ES-I3 (cell line): ENCODE results near the gene VWA1.
"Not testable (repeated sequence)": the region's sequence is repeated elsewhere in the genome, so short reads cannot be mapped to it uniquely, and the experiment has no call there.

Experiments used
- H3K36me3 ChIP-seq: 2 replicates; pipeline ENCODE4 v1.6.1; 2013; ENCODE audit warnings: mild to moderate bottlenecking, low read length, control low read depth, moderate library complexity; ENCODE audit not compliant: insufficient read depth
- H3K4me1 ChIP-seq: 2 replicates; pipeline ENCODE4 v1.6.1; 2013; ENCODE audit warnings: mild to moderate bottlenecking, control low read depth, low read length; ENCODE audit not compliant: insufficient read depth
- H3K9ac ChIP-seq: 2 replicates; pipeline ENCODE4 v1.6.1; 2013; ENCODE audit warnings: low read depth, mild to moderate bottlenecking, low read length, moderate library complexity
- H3K9me3 ChIP-seq: 2 replicates; pipeline ENCODE4 v1.6.1; 2013; ENCODE audit warnings: mild to moderate bottlenecking, low read length, moderate library complexity; ENCODE audit not compliant: control insufficient read depth, insufficient read depth

Gene VWA1

DNA sequence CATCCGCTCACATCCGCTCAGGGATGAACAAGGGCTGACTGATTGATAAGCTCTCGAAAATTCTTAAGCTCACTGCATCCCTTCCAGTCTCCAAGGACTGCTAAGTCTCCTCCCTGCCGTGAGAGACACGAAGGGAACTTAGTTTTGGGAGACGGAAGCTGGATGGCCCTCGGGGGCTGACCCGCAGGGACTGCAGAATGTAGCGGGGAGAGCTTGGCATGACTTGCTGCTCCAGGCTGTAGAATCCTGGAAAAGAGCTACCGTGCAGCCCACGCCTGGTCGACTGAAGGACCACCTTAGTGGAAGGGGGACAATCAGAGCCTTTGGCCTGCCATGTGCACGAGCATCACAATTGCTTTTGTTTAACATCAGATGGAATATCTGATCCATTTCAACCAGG is 19.7 kb upstream of the VWA1 start:
- H3K4me1 ChIP-seq = peaks cover under 1% of the 10 kb centered on the region; the same call in 1 of the 2 replicates
- H3K9ac ChIP-seq = no peak overlapping the region
- H3K36me3 ChIP-seq = no peaks in the 10 kb centered on the region
- peaks cover 8% of the 10 kb centered on the region for H3K9me3 ChIP-seq

DNA sequence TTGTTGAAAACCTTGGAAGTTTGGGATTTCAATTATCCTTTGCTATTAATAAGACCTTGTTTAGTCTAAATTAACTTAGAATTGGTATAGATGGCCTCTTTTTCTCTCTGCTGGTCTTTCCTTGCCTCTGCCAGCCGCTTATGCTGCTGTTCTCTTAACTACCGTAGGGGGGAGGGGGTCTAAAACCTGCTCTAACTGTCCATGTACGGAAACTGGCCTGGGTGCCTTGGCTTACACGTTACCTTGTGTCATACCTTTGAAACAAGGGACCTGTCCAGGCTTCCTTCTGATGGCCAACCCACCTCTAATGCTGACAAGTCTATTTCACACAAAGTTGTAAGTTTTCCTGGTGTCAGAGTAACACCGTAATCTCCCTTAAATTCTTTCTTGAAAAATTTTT is 18.1 kb upstream of the VWA1 start:
- H3K4me1 ChIP-seq, H3K9ac ChIP-seq, H3K36me3 ChIP-seq, H3K9me3 ChIP-seq: not testable (repeated sequence)

DNA sequence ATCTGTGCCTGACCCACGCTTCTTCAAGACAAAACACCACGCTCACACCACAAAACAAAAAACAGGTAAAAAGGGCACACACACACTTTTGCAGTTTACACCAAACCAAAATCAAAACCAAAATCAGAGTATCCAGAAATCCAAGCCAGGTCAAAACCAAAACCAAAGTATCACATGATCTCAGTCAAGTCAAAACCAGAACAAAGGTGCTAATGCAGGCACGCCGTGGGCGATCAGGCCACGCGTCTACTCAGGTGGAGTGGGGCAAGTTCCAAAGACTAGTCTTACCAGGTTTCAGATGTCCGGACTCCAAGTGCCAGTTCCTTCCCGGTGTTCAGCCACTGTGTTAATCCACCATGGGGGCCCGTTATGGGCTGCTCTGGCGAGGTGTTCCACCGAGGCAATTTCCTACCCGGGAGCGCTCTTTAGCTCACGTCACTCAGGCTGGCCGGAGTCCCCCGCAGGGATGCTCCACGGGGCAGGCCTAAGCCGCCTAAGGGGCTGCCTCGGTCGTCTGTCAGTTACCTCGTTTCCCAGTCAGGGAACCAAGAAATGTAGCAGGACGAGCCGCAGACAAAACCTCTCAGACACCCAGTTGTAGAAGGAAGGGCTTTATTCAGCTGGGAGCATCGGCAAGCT is 17.5 kb upstream of the VWA1 start:
- not testable (repeated sequence) for H3K36me3 ChIP-seq, H3K4me1 ChIP-seq, H3K9me3 ChIP-seq, H3K9ac ChIP-seq

DNA sequence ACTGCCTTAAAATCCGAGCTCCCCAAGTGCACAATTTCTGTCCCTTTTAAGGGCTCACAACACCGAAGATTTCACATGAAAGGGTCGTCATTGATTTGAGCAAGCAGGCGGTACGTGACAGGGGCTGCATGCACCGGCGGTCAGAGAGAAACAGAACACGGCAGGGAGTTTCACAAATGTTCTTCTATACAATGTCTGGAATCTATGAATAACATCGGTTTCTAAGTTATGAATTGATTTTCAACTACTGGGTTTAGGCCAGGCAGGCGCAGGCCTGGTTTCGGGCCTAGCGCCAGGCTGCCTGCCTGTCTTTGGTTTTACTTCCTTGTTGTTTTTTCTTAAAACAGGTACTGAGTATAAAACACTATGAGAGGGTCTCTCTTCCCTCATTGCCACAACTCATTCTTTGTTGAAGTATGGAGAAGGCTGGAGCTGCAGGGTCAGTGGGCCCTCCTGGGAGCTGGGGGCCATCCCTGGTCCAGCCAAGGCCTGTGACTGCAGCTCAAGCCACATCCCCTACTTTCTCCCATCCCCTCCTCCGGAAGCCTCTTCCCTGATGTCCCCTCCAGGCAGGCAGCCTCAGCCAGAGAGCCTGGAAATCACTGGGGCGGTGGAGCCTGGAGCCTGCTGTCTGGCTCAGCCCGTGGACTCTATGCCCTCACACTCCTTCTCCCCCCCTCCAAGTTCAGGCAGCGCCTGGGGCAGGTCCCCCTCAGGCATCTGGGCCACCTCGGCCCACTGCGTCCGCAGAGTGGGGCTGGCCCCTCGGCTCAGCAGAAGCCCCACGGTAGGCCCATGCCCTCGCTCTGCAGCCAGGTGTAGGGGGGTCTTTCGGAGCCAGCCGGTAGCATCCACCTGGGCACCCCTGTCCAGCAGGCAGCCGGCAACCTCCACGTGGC is 16.8 kb upstream of the VWA1 start:
- no peaks in the 10 kb centered on the region for H3K9me3 ChIP-seq
- H3K4me1 ChIP-seq = peaks cover 4% of the 10 kb centered on the region; the same call in 1 of the 2 replicates
- H3K9ac ChIP-seq = no peak overlapping the region
- no peaks in the 10 kb centered on the region for H3K36me3 ChIP-seq

DNA sequence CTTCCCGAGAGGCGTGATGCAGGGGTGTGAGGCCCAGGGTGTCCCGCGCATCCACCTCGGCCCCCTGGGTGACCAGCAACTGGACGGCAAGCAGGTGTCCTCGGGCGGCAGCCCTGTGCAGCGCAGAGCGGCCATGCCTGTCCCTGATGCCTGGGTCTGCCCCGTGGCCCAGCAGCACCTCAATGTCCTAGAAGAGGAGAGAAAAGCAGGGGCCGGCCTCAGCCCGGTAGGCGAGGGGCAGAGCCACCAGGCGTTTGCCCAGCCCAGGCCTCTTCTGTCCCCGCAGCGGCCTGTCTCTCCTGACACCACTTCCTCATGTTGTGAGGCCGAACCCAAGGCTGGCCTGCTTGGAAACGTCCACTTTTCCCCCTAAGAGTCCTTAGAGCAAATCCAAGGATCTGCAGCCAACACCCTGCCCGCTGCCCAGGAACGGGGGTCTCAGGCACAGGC is 16.1 kb upstream of the VWA1 start:
- H3K9me3 ChIP-seq = no peaks in the 10 kb centered on the region

DNA sequence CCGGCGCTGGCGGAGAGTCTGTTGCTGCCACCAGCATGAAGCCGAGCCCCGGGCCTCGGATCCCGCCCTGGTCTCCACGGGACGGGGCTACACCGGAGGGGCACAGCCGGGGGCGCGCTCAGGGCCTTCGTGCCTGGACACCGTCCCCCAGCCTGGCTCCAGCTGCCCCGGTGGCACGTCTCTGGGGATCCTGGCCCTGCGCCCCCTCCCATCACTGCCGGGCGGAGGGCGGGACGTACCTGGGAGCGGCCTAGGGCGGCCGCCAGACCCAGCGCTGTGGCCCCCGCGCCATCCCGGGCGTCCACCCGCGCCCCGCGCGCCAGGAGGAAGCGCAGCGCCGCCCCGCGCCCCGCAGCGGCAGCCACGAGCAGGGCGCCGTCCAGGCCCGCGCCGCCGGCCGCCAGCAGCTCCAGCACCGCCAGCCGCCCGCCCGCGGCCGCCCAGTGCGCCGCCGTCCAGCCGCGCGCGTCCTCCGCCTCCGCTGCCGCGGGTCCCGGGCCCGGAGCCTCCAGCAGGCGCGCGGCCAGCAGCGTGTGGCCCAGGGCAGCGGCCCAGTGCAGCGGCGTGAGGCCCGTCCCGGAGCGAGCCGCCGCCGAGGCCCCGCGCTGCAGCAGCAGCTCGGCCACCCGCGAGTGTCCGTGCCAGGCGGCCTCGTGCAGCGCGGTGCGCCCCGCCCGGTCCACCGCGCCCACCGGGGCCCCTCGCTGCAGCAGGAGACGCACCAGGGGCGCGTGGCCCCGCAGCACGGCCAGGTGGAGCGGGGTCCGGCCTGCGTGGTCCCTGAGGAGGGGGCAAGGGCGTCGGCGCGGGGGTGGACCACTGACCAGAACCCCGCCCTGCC is 15.5 kb upstream of the VWA1 start:
- Histone ChIP-seq H3K4me1 (peaks cover 4% of the 10 kb centered on the region; the same call in 1 of the 2 replicates), H3K9me3 (no peaks in the 10 kb centered on the region), H3K36me3 (no peaks in the 10 kb centered on the region), H3K9ac (peak overlapping the region; percentile 15; the same call in 1 of the 2 replicates)

More for the DNA sequence above, 16.1 kb upstream of the VWA1 start:
- Histone ChIP-seq H3K4me1 (peaks cover 4% of the 10 kb centered on the region; the same call in 1 of the 2 replicates), H3K9ac (no peak overlapping the region), H3K36me3 (no peaks in the 10 kb centered on the region)

DNA sequence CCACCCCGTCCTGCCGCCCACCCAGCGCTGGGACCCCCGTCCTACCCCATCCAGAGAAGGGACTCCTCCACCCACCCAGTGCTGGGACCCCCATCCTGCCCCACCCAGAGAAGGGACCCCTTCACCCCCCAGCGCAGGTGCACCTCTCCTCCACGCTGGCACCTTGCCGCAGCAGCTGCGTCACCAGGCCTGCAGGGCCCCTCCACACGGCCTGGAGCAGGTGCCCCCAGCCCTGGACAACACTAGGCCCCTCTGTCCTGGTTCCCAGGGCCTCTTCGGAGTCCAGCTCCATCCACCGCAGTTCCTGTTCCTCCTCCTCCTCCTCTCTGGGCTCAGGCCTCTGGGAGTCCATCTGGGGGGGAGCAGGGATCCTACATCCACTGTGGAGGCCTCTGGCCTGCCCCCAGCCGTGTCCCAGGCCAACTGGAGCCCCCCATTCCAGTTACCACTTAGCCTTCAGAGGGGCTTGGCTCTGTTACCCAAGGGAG is 14.8 kb upstream of the VWA1 start:
- Histone ChIP-seq H3K4me1 (peaks cover 8% of the 10 kb centered on the region), H3K9ac (no peak overlapping the region), H3K9me3 (no peaks in the 10 kb centered on the region), H3K36me3 (no peaks in the 10 kb centered on the region)

DNA sequence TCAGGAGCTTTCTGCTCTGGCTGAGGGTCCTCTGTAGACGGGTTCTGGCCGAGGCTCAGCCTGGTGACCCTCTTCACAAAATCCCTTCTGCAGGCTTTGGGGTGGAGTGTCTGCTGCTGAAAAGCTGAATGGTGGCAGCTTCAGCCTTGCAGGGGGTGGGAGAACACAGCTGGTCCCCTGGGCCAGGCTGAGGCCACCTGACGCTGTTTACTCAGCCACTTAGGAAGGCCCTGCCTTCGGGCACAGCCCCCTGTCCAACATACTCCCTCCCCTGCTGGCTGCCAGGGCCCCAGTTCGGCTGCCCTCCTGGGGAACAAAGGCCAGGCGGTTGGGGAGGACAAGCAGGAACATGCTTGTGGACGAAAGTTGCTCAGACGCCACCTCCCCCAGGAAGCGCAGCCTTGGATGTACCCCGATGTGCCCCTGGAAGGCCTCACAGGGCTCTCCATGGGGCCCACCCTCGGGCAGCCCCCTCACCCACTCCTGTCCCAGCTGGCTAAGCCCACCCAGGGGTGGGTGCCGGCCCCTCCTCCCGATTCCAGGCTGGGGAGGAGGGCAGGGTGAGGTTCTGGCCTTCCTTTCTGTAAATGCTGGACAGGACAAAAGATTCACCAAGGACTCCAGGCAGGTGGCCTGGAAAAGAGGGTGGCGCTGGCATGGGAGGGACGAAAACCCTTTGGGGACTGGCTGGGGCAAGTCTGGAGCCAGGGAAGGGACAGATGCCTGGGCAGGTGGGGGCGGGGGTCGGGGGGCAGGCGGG is 14.2 kb upstream of the VWA1 start, which contains the start of gene ANKRD65:
Gene ANKRD65, minus strand, starts transcription at position 130 of the 760 bp plus-strand sequence. CDS start 271 bp downstream, outside the sequence.
- H3K9me3 ChIP-seq = no peaks in the 10 kb centered on the region
- peaks cover 8% of the 10 kb centered on the region for H3K4me1 ChIP-seq
- H3K9ac ChIP-seq = no peak within 1 kb of the TSS
- H3K36me3 ChIP-seq = no peaks in the 10 kb centered on the region

DNA sequence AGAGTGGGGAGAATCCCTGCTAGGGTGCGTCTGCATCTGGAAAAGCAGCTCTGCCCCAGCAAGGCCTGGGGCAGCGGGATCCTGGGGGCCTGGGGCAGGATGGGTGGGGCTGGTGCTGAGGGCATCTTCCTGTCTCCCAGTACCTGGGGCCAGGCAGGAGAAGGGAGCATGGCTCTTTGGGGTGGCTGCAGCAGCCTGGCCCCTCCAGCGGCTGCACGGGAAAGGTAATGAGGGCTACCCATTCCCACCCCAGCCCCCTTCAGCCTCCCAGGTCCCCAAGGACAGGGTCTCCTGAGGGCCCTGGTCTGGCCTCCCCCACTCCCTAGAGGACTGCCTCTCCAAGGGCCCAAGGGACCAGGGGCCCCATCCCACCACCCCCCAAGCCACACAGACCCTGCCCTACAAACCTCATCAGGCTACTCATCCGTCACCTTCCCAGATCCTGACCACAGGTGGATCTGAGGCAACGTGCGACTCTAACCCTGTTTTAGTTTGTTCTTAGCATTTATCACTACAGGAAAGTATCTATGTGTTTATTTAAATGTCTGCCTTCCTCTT is 13.5 kb upstream of the VWA1 start:
- Histone ChIP-seq H3K9me3 (no peaks in the 10 kb centered on the region), H3K4me1 (peaks cover 8% of the 10 kb centered on the region), H3K36me3 (no peaks in the 10 kb centered on the region), H3K9ac (no peak overlapping the region)

DNA sequence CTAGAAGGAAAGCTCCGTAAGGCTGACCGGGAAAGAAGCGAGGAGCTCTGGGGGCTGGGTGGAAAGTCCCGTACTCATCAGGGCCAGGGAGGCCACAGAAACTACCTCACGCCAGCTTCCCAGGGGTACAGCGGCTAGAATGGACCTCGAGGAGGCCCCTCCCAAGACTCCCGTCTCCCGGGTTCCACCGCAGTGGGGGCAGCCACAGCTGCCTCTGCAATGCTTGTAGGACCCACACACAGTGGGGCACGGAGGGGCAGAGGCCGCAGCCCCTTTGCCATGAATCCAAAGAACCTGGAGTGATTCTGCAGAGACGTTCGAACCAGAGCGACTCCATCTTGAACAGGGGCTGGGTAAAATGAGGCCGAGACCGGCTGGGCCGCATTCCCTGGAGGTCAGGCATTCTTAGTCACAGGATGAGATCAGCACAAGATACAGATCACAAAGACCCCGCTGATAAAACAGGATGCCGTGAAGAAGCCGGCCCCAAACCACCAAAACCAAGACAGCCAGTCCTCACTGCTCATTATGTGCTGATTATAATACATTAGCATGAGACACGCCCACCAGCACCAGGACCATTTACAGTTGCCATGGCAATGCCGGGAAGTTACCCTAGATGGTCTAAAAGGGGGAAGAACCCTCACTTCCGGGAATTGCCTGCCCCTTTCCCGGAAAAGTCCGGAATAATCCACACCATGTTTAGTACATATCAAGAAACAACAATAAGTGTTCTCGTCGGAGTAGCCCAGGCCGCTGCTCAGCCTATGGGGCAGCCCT is 12.8 kb upstream of the VWA1 start:
- Histone ChIP-seq H3K36me3 (no peaks in the 10 kb centered on the region), H3K9me3 (no peaks in the 10 kb centered on the region), H3K9ac (no peak overlapping the region), H3K4me1 (peaks cover 8% of the 10 kb centered on the region)

DNA sequence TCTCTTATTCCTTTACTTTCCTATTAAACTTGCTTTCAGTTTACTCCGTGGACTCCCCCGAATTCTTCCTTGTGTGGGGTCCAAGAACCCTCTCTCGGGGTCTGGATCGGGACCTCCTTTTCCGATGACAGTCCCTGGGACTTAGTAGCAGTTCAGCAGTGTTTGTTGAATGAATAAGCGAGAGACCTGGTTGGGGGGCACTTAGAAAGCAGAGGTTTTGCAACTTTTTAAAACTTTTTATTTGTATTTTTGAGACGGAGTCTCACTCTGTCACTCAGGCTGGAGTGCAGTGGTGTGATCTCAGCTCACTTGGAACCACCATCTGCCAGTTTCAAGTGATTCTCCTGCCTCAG is 12.3 kb upstream of the VWA1 start:
- no peaks in the 10 kb centered on the region for H3K36me3 ChIP-seq
- H3K9me3 ChIP-seq = no peaks in the 10 kb centered on the region
- peaks cover 8% of the 10 kb centered on the region for H3K4me1 ChIP-seq
- no peak overlapping the region for H3K9ac ChIP-seq

DNA sequence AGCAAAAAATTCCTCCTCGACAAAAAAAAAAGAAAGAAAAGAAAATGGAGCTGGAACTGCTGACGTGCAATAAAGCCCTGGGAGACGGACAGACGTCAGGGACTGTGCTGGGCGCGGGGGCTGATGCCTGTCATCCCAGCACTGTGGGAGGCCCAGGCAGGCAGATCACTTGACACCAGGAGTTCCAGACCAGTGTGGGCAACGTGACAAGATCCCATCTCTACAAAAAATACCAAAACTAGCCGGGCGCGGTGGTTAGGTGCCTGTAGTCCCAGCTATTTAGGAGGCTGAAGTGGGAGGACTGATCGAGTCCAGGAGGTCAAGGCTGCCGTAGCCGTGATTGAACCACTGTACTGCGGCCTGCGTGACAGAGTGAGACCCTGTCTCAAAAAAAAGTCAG is 10.8 kb upstream of the VWA1 start:
- peaks cover 8% of the 10 kb centered on the region for H3K4me1 ChIP-seq
- no peaks in the 10 kb centered on the region for H3K36me3 ChIP-seq
- H3K9me3 ChIP-seq = no peaks in the 10 kb centered on the region
- no peak overlapping the region for H3K9ac ChIP-seq

DNA sequence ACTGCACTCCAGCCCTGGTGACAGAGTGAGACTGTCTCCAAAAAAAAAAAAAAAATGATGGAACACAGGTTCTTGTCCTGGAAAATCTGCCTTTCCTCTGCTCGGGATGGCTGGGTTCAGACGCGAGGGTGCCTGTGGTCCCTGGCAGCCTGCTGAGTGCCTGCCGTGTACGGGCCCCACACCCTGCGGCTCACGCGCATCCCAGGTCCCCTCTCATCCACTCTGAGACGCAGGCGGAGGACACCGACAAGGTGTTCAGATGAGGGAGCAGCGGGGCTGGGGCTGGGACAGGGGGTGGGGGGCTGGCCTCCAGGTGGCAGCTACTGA is 10.1 kb upstream of the VWA1 start:
- Histone ChIP-seq H3K36me3 (no peaks in the 10 kb centered on the region), H3K9ac (no peak overlapping the region; the same call in 1 of the 2 replicates), H3K4me1 (peaks cover 8% of the 10 kb centered on the region), H3K9me3 (no peaks in the 10 kb centered on the region)
